ENCODE results near the gene PAK3. TPM values are rescaled to one million over a fixed set of nuclear protein-coding genes. Genes with fewer than 3 reads are reported as not detected.
A peak's percentile ranks its signal among the peaks of the same experiment; 100 is the strongest.

Gene PAK3
- total and polyA plus RNA-seq, 12 donors: 0.68 to 10.3 (median 3.5) TPM

GRCh38 chrX:111102636-111103035, 6.6 kb downstream of the PAK3 start:
- no peak for DNase-seq
- intact Hi-C loops (cut with DNase I): no loop called here
- no peak overlapping the region for H3K27ac ChIP-seq
- H3K27me3 ChIP-seq: peaks cover 18% of the 10 kb centered on the region
- H3K4me1 ChIP-seq (replicated peaks in 1 of 2): no peaks in the 10 kb centered on the region
- no peak overlapping the region for H3K4me3 ChIP-seq
- no peaks in the 10 kb centered on the region for H3K9me3 ChIP-seq (replicated peaks in 1 of 3)
- H3K36me3 ChIP-seq (replicated peaks in 1 of 2): no peaks in the 10 kb centered on the region
- no peak for TF ChIP-seq POLR2A (IDR thresholded peaks at IDR 0.05)
- WGBS, 4 donors: 71 to 95% (median 92%) methylated on average over 1 of the region's 1 CpG

GRCh38 chrX:111103246-111103645, 7.3 kb downstream of the PAK3 start:
- H3K4me3 ChIP-seq: no peak overlapping the region
- peaks cover 17% of the 10 kb centered on the region for H3K27me3 ChIP-seq
- H3K4me1 ChIP-seq (replicated peaks in 1 of 2): no peaks in the 10 kb centered on the region
- intact Hi-C loops (cut with DNase I): no loop called here
- TF ChIP-seq POLR2A (IDR thresholded peaks at IDR 0.05) (no peak), CTCF (IDR thresholded peaks at IDR 0.05) (no peak)
- peak in 2 of 7 donors; percentile 1 to 14 for DNase-seq
- H3K36me3 ChIP-seq (replicated peaks in 1 of 2): no peaks in the 10 kb centered on the region
- 62 to 82% (median 73%) methylated on average over 5 to 6 of the region's 6 CpGs for WGBS, 4 donors
- H3K9me3 ChIP-seq (replicated peaks in 1 of 3): no peaks in the 10 kb centered on the region
- H3K27ac ChIP-seq: no peak overlapping the region

GRCh38 chrX:111110098-111110775, 14.2 kb downstream of the PAK3 start:
- no peak overlapping the region for H3K27ac ChIP-seq
- H3K4me1 ChIP-seq (replicated peaks in 1 of 2): no peaks in the 10 kb centered on the region
- intact Hi-C loops (cut with DNase I): no loop called here
- DNase-seq: no peak
- H3K36me3 ChIP-seq (replicated peaks in 1 of 2): no peaks in the 10 kb centered on the region
- WGBS, 4 donors: 73 to 96% (median 81%) methylated on average over 6 of the region's 6 CpGs
- peaks cover 4% of the 10 kb centered on the region for H3K27me3 ChIP-seq
- TF ChIP-seq CTCF (IDR thresholded peaks at IDR 0.05) (no peak), POLR2A (IDR thresholded peaks at IDR 0.05) (no peak)
- no peaks in the 10 kb centered on the region for H3K9me3 ChIP-seq (replicated peaks in 1 of 3)
- no peak overlapping the region for H3K4me3 ChIP-seq

GRCh38 chrX:111114806-111115205, 18.8 kb downstream of the PAK3 start:
- intact Hi-C loops (cut with DNase I): no loop called here
- Histone ChIP-seq H3K4me3 (no peak overlapping the region), H3K27ac (no peak overlapping the region), H3K4me1 (replicated peaks in 1 of 2) (no peaks in the 10 kb centered on the region), H3K27me3 (peaks cover 16% of the 10 kb centered on the region), H3K9me3 (replicated peaks in 1 of 3) (no peaks in the 10 kb centered on the region), H3K36me3 (replicated peaks in 1 of 2) (no peaks in the 10 kb centered on the region)
- no peak for DNase-seq
- TF ChIP-seq CTCF (IDR thresholded peaks at IDR 0.05) (no peak), POLR2A (IDR thresholded peaks at IDR 0.05) (no peak)
- 88 to 100% (median 96%) methylated on average over 1 of the region's 1 CpG for WGBS, 4 donors

GRCh38 chrX:111116666-111117065, 20.7 kb downstream of the PAK3 start:
- H3K27ac ChIP-seq: no peak overlapping the region
- H3K27me3 ChIP-seq: peaks cover 16% of the 10 kb centered on the region
- no peaks in the 10 kb centered on the region for H3K36me3 ChIP-seq (replicated peaks in 1 of 2)
- no peaks in the 10 kb centered on the region for H3K4me1 ChIP-seq (replicated peaks in 1 of 2)
- no peak for DNase-seq
- intact Hi-C loops (cut with DNase I): no loop called here
- 71 to 83% (median 79%) methylated on average over 1 of the region's 1 CpG for WGBS, 4 donors
- no peak overlapping the region for H3K4me3 ChIP-seq
- H3K9me3 ChIP-seq (replicated peaks in 1 of 3): no peaks in the 10 kb centered on the region
- TF ChIP-seq CTCF (IDR thresholded peaks at IDR 0.05): no peak

All from adrenal gland (tissue), 12 donors.